GM12878 (cell line): Measurements from ENCODE around the gene SORCS1. TPM values are rescaled to one million over a fixed set of nuclear protein-coding genes. Genes with fewer than 3 reads are reported as not detected.

ENCODE experiments used
- ATAC-seq: fragments of 200-7000 bp; cut with Tn5 transposase; 3 replicates; pipeline ENCODE4 v1.9.1; 2020; ENCODE audit warnings: mild to moderate bottlenecking, moderate library complexity
- BruUV-seq: library from RNA; stranded (reverse); fragments of 400-500 nt; replicated peaks from 2 replicates; lab custom pipeline; 2021; lab: Mats Ljungman, UMichigan
- CTCF ChIA-PET: fragments of 300-600 bp; sonication (Branson Sonifier 250); formaldehyde crosslinking; extraction: SDS; loops from one replicate; lab custom pipeline; 2021; ENCODE audit warnings: inconsistent platforms; lab: Yijun Ruan, JAX
- POLR2A ChIA-PET: fragments of 350-600 bp; formaldehyde crosslinking; extraction: SDS; loops from one replicate; lab custom pipeline; 2021; ENCODE audit warnings: inconsistent platforms; lab: Charles Lee
- RAD21 ChIA-PET: fragments of 300-600 bp; sonication (Branson Sonifier 250); formaldehyde crosslinking; loops from one replicate; lab custom pipeline; 2023; ENCODE audit warnings: antibody characterized with exemption; ENCODE audit not compliant: unreplicated experiment; lab: Charles Lee
- SMC1A ChIA-PET: fragments of 300-600 bp; sonication (Branson Sonifier 250); formaldehyde crosslinking; loops from one replicate; lab custom pipeline; 2023; ENCODE audit not compliant: unreplicated experiment, uncharacterized antibody; lab: Charles Lee
- DNase-seq: peaks from one replicate; pipeline ENCODE4 v3.0.0-alpha.2; 2011; ENCODE audit warnings: low read depth, low spot score
- FAIRE-seq: peaks from 3 replicates; lab custom pipeline; 2011; peaks lifted over from hg19 to GRCh38; lab: Jason Lieb, UNC
- H2AFZ ChIP-seq: 2 replicates; pipeline ENCODE4 v1.6.0; 2011; ENCODE audit warnings: low read depth, low read length, control low read depth; ENCODE audit not compliant: control insufficient read depth
- H3K27ac ChIP-seq: 2 replicates; pipeline ENCODE4 v1.5.1; 2011; ENCODE audit warnings: control low read depth; ENCODE audit not compliant: control insufficient read depth, insufficient read depth
- H3K27me3 ChIP-seq, 2 experiments: replicated peaks in 1 of 2; 2 replicates each; pipeline versions ENCODE4 v1.6.0 to v1.6.1; 2011; ENCODE audit warnings: low read length in 1 of 2; ENCODE audit not compliant: control insufficient read depth in 2 of 2, insufficient read depth in 2 of 2
- H3K36me3 ChIP-seq, 2 experiments: 2 replicates each; pipeline ENCODE4 v1.5.1; 2011; ENCODE audit warnings: low read length in 1 of 2; ENCODE audit not compliant: control insufficient read depth in 2 of 2, insufficient read depth in 2 of 2
- H3K4me1 ChIP-seq: 2 replicates; pipeline ENCODE4 v1.6.1; 2011; ENCODE audit warnings: mild to moderate bottlenecking, low read length, moderate library complexity, mixed read lengths; ENCODE audit not compliant: control insufficient read depth, insufficient read depth
- H3K4me2 ChIP-seq: 2 replicates; pipeline ENCODE4 v1.6.0; 2011; ENCODE audit warnings: control low read depth; ENCODE audit not compliant: control insufficient read depth, insufficient read depth
- H3K4me3 ChIP-seq: fragments of 200-600 bp; sonication (generic); 2 replicates; pipeline ENCODE4 v1.5.1; 2016
- H3K79me2 ChIP-seq: 2 replicates; pipeline ENCODE4 v1.6.0; 2011; ENCODE audit warnings: low read length; ENCODE audit not compliant: control insufficient read depth, insufficient read depth
- H3K9ac ChIP-seq: 2 replicates; pipeline ENCODE4 v1.8.0; 2011; ENCODE audit warnings: low read length, control low read depth, mixed read lengths; ENCODE audit not compliant: control insufficient read depth, insufficient read depth
- H3K9me3 ChIP-seq: replicated peaks from 3 replicates; pipeline ENCODE4 v1.5.1; 2011; ENCODE audit warnings: mild to moderate bottlenecking, low read length; ENCODE audit not compliant: control insufficient read depth, insufficient read depth
- H4K20me1 ChIP-seq: 2 replicates; pipeline ENCODE4 v1.6.0; 2011; ENCODE audit not compliant: control insufficient read depth, insufficient read depth
- NR2F1 ChIP-seq: fragments of 450-650 bp; conservative IDR thresholded peaks from 2 replicates; pipeline ENCODE4 v1.6.1; 2017; ENCODE audit warnings: mild to moderate bottlenecking
- RB1 ChIP-seq: fragments of 450-650 bp; formaldehyde crosslinking; IDR thresholded peaks from 2 replicates; pipeline ENCODE4 v1.6.1; 2017; ENCODE audit warnings: mild to moderate bottlenecking, borderline replicate concordance
- SPI1 ChIP-seq: IDR thresholded peaks from 2 replicates; pipeline ENCODE4 v1.6.1; 2011; ENCODE audit warnings: low read depth, mild to moderate bottlenecking, low read length, moderate library complexity, borderline replicate concordance; ENCODE audit not compliant: insufficient read depth
- SRF ChIP-seq, 2 experiments: IDR thresholded peaks; 2 replicates each; pipeline ENCODE4 v1.6.1; 2011; ENCODE audit warnings: low read depth in 2 of 2, low read length in 2 of 2, mild to moderate bottlenecking in 1 of 2, moderate library complexity in 1 of 2
- TCF12 ChIP-seq: IDR thresholded peaks from 2 replicates; pipeline ENCODE4 v1.6.1; 2011; ENCODE audit warnings: low read depth, mild to moderate bottlenecking, low read length
- WGBS: methylation state at CpG from one replicate; pipeline ENCODE4 v1.1.6; 2016; ENCODE audit warnings: low lambda C conversion rate; ENCODE audit not compliant: insufficient replicate concordance, insufficient coverage; ENCODE audit errors: missing lambda C conversion rate; 5-methylcytosine and 5-hydroxymethylcytosine counted together
- in situ Hi-C: fragments of 300-500 bp; cut with MboI; formaldehyde crosslinking; loops from 9 replicates; pipeline ENCODE4 v1.14.3; 2018; ENCODE audit warnings: mixed read lengths
- intact Hi-C: fragments of 100-400 bp; cut with micrococcal nuclease; formaldehyde crosslinking; loops from one replicate; pipeline ENCODE4 v1.14.2; 2022; ENCODE audit not compliant: unreplicated experiment
- polyA plus RNA-seq, 11 experiments: library from polyadenylated mRNA; depleted of rRNA in 4 of 11; unstranded in 6 of 11; stranded (reverse) in 5 of 11; fragments of >200 nt; fragmentation: Nextera tagmentation in 4 of 11; fragmentation: Illumina TruSeq in 1 of 11; extraction: Ambion mirVana in 4 of 11; extraction: Trizol in 1 of 11; gene quantifications; 1 replicate in 1 of 11; 2 replicates in 10 of 11; pipeline versions ENCODE4 v1.2.1 to v1.2.3, GENCODE V29; 2011 to 2016; ENCODE audit warnings: inconsistent platforms in 2 of 11, missing spikeins in 2 of 11, low read depth in 1 of 11
- total RNA-seq, 4 experiments: library from RNA; depleted of rRNA in 3 of 4; stranded (reverse); fragments of >200 nt in 3 of 4; fragmentation: Illumina TruSeq in 1 of 4; extraction: Trizol in 1 of 4; gene quantifications; 2 replicates each; pipeline versions ENCODE4 v1.2.1 to v1.2.3, GENCODE V29; 2013 to 2021

The SORCS1 gene
- total and polyA plus RNA-seq, 10 of the 15 experiments (the other 5 are each of a cell fraction or from before 2014, with no cell fraction given) = 0.02 to 9.6 (median 0.06) TPM; not detected in 3

DNA sequence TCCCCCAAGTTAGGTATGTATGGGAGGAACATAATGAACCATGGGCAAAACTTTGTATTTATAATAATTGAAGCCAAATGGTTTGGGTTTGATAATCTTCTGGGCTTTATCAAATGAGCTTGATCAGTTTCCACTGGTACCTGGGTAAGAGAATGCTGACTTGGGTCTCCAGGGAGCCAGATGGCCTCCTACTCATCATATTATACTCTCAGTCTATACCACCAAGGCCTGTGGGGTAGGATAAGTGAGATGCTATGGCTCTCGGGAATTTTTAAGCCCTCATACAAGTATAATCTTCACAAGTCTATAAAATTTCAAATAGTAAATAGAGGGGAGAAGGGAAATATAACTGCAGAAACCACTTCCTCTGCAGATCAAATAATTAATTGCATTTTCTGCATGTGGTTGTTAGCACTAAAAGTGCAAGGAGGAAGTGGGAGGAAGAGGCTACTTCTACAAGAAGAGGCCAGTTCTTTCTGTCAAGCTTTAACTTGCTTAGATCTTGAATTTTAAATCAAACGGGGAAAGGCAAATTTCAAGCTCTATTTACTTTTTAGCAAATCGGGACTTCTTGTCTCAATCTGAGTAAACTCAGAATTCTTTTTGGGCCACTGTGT is 349.0 kb downstream of the SORCS1 start (continued):
- TF ChIP-seq RB1 = no peak
- peak; percentile 86; the same call in 1 of the 2 replicates for TF ChIP-seq SPI1

GRCh38 chr10:106804992-106805582 is 359.4 kb downstream of the SORCS1 start:
- H4K20me1 ChIP-seq = no peaks in the 10 kb centered on the region
- ATAC-seq (no peak), DNase-seq (no peak), FAIRE-seq (no peak)
- intact Hi-C loops (no loop called here), in situ Hi-C loops (no loop called here)
- no peaks in the 10 kb centered on the region for H3K79me2 ChIP-seq
- no peak overlapping the region for H2AFZ ChIP-seq
- RAD21 ChIA-PET = no interaction called here
- H3K4me1 ChIP-seq = no peaks in the 10 kb centered on the region
- SMC1A ChIA-PET = interaction anchor here (1.2 kb wide), 1 partner anchor 9 kb away, joined by 3 read pairs; no protein-coding TSS in a partner anchor
- H3K9me3 ChIP-seq = no peaks in the 10 kb centered on the region
- CTCF ChIA-PET = no interaction called here
- BruUV-seq = no TSS peak
- no peak overlapping the region for H3K4me3 ChIP-seq
- POLR2A ChIA-PET = no interaction called here
- H3K27ac ChIP-seq = no peak overlapping the region
- no peak overlapping the region for H3K4me2 ChIP-seq
- no peaks in the 10 kb centered on the region for H3K36me3 ChIP-seq
- no peak overlapping the region for H3K9ac ChIP-seq
- H3K27me3 ChIP-seq = no peaks in the 10 kb centered on the region
- 0% methylated on average over 1 of the region's 1 CpG for WGBS
- TF ChIP-seq TCF12 = no peak

DNA sequence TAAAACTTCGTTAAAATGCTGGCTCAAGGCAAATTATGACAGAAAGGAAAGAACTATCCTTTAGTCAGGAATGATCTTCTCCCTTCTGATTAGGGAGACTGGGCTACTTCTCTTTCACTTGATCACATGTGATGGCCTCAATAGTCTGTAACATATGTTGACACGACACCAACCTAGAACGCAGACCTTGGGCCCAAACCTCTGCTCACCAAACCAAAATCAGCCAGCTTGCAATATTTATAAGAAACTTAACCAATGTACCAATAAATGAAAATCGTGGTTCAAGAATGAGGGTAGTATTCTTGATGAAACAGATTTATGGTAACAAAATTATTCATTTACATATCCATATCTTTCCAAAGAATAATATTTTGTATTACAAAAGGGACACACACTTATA is 361.6 kb downstream of the SORCS1 start:
- intact Hi-C loops = no loop called here
- no peaks in the 10 kb centered on the region for H4K20me1 ChIP-seq
- FAIRE-seq (no peak), ATAC-seq (no peak), DNase-seq (no peak)
- H3K36me3 ChIP-seq = no peaks in the 10 kb centered on the region
- no peak overlapping the region for H3K4me3 ChIP-seq
- H3K4me1 ChIP-seq = no peaks in the 10 kb centered on the region
- WGBS = 47% methylated on average over 4 of the region's 4 CpGs
- CTCF ChIA-PET = interaction anchor here (1.3 kb wide), 1 partner anchor 178 kb away, joined by 3 read pairs; no protein-coding TSS in a partner anchor
- no peaks in the 10 kb centered on the region for H3K79me2 ChIP-seq
- H3K9me3 ChIP-seq = no peaks in the 10 kb centered on the region; the same call in 2 of the 3 replicates
- H3K27ac ChIP-seq = no peak overlapping the region
- RAD21 ChIA-PET = no interaction called here
- BruUV-seq = no TSS peak
- H3K9ac ChIP-seq = no peak overlapping the region
- H3K27me3 ChIP-seq = no peaks in the 10 kb centered on the region
- POLR2A ChIA-PET = no interaction called here
- SMC1A ChIA-PET = interaction anchor here (0.6 to 1.3 kb wide), 2 partner anchors 8 to 1522 kb away, joined by 3 to 4 read pairs; no protein-coding TSS in a partner anchor
- TF ChIP-seq NR2F1 (no peak), SRF (IDR thresholded peaks at IDR 0.05; ENCODE audit: low read depth in 2 of 2, low read length in 2 of 2) (no peak)
- no peak overlapping the region for H2AFZ ChIP-seq
- in situ Hi-C loops = no loop called here
- H3K4me2 ChIP-seq = no peak overlapping the region
